ENCODE data around the gene POLR3H.
"Not testable (repeated sequence)": the region's sequence is repeated elsewhere in the genome, so short reads cannot be mapped to it uniquely, and the experiment has no call there.

Gene POLR3H

DNA sequence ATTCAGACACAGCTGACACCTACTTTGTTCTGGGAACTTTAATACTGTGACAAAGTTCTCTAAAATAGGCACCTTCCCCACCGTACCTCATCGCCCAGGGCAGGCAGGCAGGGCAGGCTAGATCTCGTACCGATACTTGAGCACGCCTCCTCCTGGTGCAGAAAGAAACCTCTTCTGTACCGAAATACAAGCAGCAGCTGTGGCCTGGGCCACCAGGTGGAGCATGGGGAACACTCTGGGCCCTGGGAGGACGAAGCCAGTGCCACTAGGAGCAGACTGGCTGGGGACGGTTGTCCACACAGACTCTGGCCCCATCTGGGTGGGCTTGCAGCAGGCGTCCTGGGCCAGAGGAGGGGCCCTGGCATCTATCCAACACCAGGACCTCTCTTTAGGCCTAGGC, 32.6 kb upstream of the POLR3H start:
- peaks cover 4% of the 10 kb centered on the region for H3K36me3 ChIP-seq (ENCODE audit: control insufficient read depth, insufficient read depth, low read length)
- no peak overlapping the region for H3K9ac ChIP-seq (ENCODE audit: low read depth, low read length)
- no peaks in the 10 kb centered on the region for H3K4me1 ChIP-seq (ENCODE audit: control insufficient read depth, insufficient read depth, low read length)
- H3K9me3 ChIP-seq (ENCODE audit: control insufficient read depth, insufficient read depth, low read length), result no peaks in the 10 kb centered on the region
- H3K27me3 ChIP-seq (ENCODE audit: control insufficient read depth, insufficient read depth, low read length), result no peaks in the 10 kb centered on the region
- no peak overlapping the region for H3K4me3 ChIP-seq (ENCODE audit: low read depth, low read length)

DNA sequence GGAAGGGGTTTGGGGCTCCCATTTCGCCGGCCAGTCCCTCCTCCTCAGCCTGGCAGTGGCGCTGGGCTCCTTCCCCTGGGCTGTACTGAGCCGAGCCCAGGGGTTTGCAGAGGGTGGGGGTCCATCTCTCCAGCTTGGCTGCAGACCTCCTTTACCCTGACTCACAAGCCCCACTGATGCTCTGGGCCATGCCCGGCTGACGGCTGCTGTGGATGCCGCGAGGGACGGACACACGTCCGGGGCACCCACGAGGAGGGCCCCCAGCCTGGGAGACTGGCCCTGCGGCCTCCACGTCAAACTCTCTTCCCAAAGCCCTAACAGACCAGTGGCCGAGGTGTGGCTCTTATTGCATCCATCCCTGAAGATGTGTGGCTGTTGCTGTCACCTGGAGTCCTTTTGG, 31.3 kb upstream of the POLR3H start:
- Histone ChIP-seq H3K36me3 (ENCODE audit: control insufficient read depth, insufficient read depth, low read length) (peaks cover 4% of the 10 kb centered on the region), H3K4me3 (ENCODE audit: low read depth, low read length) (no peak overlapping the region), H3K27me3 (ENCODE audit: control insufficient read depth, insufficient read depth, low read length) (no peaks in the 10 kb centered on the region), H3K9me3 (ENCODE audit: control insufficient read depth, insufficient read depth, low read length) (no peaks in the 10 kb centered on the region), H3K4me1 (ENCODE audit: control insufficient read depth, insufficient read depth, low read length) (no peaks in the 10 kb centered on the region), H3K9ac (ENCODE audit: low read depth, low read length) (no peak overlapping the region)

DNA sequence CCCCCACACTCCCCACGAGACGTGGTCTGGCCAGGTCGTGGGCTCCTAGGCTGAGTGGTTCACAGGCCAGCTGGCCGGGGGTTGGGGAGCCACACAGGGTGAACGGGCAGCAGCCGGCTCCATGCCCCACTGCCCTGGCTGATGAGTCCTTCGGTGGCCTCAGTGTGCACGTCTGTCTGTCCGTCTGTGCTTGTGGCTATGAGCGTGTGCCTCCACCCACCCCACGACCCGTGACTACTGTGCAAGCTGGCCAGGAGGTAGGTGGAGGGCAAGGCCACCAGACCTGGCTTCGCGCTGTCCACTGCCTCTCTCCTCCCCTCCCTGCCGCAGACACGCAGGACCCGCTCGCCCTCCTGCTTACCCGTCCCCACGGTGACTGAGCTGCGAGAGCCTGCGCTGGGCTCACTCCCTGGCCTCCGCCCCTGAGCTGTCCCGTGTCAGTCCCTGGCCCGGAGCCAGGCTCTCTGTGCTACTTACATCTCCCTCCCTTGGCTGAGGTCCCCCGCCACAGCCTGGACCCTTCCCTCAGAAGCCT, 30.6 kb upstream of the POLR3H start:
- H3K36me3 ChIP-seq (ENCODE audit: control insufficient read depth, insufficient read depth, low read length), result peaks cover 3% of the 10 kb centered on the region
- no peak overlapping the region for H3K9ac ChIP-seq (ENCODE audit: low read depth, low read length)
- no peaks in the 10 kb centered on the region for H3K4me1 ChIP-seq (ENCODE audit: control insufficient read depth, insufficient read depth, low read length)
- no peaks in the 10 kb centered on the region for H3K9me3 ChIP-seq (ENCODE audit: control insufficient read depth, insufficient read depth, low read length)
- no peaks in the 10 kb centered on the region for H3K27me3 ChIP-seq (ENCODE audit: control insufficient read depth, insufficient read depth, low read length)
- no peak overlapping the region for H3K4me3 ChIP-seq (ENCODE audit: low read depth, low read length)

DNA sequence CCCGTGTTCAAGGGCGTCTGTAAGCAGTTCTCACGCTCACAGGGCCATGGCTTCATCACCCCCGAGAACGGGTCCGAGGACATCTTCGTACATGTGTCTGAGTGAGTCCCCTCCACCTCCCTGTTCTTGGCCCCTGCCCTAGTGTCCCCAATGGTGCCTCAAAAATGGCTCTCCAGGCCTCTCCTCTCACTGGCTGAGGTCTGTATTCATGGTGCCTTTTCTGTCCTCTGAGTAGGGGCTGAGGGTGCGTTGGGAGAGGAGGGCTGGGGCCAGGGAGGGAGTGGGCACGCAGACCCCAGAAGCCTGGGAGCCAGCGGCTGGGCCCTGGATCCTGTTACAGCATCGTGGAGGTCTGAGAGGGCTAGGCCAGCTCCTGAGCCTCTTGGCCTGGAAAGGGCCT, 29.4 kb upstream of the POLR3H start:
- no peaks in the 10 kb centered on the region for H3K9me3 ChIP-seq (ENCODE audit: control insufficient read depth, insufficient read depth, low read length)
- no peak overlapping the region for H3K4me3 ChIP-seq (ENCODE audit: low read depth, low read length)
- no peaks in the 10 kb centered on the region for H3K4me1 ChIP-seq (ENCODE audit: control insufficient read depth, insufficient read depth, low read length)
- no peaks in the 10 kb centered on the region for H3K27me3 ChIP-seq (ENCODE audit: control insufficient read depth, insufficient read depth, low read length)
- H3K9ac ChIP-seq (ENCODE audit: low read depth, low read length), result no peak overlapping the region
- peaks cover under 1% of the 10 kb centered on the region for H3K36me3 ChIP-seq (ENCODE audit: control insufficient read depth, insufficient read depth, low read length)

DNA sequence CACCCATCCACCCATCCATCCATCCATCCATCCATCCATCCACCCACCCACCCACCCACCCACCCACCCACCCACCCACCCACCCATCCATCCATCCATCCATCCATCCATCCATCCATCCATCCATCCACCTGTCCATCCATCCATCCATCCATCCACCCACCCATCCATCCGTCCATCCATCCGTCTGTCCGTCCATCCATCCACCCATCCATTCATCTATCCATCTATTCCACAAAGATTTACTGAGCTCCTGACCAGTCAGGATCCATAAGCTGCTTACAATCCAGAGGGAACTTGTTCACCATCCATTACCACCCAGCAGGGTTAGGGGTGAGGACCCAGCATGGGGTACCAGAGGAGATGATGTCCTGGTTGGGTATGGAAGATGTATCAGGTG, 28.0 kb upstream of the POLR3H start:
- not testable (repeated sequence) for H3K36me3 ChIP-seq (ENCODE audit: control insufficient read depth, insufficient read depth, low read length); H3K27me3 ChIP-seq (ENCODE audit: control insufficient read depth, insufficient read depth, low read length); H3K4me3 ChIP-seq (ENCODE audit: low read depth, low read length); H3K9me3 ChIP-seq (ENCODE audit: control insufficient read depth, insufficient read depth, low read length); H3K4me1 ChIP-seq (ENCODE audit: control insufficient read depth, insufficient read depth, low read length); H3K9ac ChIP-seq (ENCODE audit: low read depth, low read length)

DNA sequence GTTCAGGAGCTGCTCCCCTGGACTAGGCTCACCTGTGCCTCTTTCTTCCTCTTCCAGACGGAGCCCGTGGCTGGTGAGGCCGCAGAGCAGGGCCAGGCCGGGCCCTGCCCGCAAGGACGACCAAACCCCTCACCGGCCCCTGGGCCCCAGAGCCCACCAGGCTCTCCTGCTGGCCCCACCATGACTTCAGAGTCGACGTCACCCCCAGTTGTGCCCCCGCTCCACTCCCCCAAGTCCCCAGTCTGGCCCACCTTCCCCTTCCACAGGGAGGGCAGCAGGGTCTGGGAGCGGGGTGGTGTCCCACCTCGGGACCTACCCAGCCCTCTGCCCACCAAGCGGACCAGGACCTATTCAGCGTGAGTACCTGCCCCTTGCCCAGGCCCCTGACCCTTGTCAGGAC, 27.5 kb upstream of the POLR3H start:
- no peaks in the 10 kb centered on the region for H3K27me3 ChIP-seq (ENCODE audit: control insufficient read depth, insufficient read depth, low read length)
- no peak overlapping the region for H3K9ac ChIP-seq (ENCODE audit: low read depth, low read length)
- H3K4me1 ChIP-seq (ENCODE audit: control insufficient read depth, insufficient read depth, low read length), result no peaks in the 10 kb centered on the region
- no peaks in the 10 kb centered on the region for H3K9me3 ChIP-seq (ENCODE audit: control insufficient read depth, insufficient read depth, low read length)
- no peak overlapping the region for H3K4me3 ChIP-seq (ENCODE audit: low read depth, low read length)
- no peaks in the 10 kb centered on the region for H3K36me3 ChIP-seq (ENCODE audit: control insufficient read depth, insufficient read depth, low read length)

DNA sequence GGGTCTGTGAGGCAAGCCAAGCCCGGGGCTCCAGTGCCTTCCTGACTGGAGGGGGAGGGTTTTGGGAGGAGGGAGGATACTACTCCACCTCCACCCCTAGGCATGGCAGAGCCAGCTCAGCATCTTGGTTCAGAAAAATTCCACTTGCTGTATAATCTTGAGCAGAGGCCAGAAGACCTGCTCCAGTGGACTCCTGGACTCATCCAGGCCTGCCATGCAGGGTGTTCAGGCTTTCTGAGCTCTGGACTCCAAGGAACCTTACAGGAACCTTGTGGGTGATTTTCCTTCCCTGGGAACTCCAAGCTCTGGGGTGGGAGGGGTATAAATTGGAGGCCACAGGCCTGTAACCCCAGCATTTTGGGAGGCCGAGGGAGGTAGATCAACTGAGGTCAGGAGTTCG, 26.0 kb upstream of the POLR3H start:
- H3K27me3 ChIP-seq (ENCODE audit: control insufficient read depth, insufficient read depth, low read length), result no peaks in the 10 kb centered on the region
- no peak overlapping the region for H3K4me3 ChIP-seq (ENCODE audit: low read depth, low read length)
- no peaks in the 10 kb centered on the region for H3K9me3 ChIP-seq (ENCODE audit: control insufficient read depth, insufficient read depth, low read length)

DNA sequence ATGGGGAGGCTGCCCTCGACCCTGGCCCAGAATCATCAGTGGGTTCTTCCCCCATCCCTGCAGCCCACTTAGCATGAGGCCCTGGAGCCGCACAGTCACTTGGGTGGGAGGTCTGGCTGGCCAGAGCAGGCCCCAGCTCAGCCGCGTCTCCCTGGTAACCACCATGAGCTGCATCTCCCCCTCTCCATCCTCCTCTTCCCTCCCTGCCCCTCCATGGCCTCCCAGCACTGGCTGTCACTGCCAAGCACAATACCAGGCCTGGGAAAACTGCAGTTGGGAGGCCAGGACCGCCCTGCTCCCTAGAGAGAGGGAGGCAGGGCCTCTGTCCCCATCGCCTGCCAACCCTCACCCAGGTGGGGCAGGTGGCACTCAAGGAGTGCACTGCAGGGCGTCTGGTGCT, 24.5 kb upstream of the POLR3H start:
- no peak overlapping the region for H3K9ac ChIP-seq (ENCODE audit: low read depth, low read length)
- H3K4me1 ChIP-seq (ENCODE audit: control insufficient read depth, insufficient read depth, low read length), result no peaks in the 10 kb centered on the region
- H3K36me3 ChIP-seq (ENCODE audit: control insufficient read depth, insufficient read depth, low read length), result no peaks in the 10 kb centered on the region
- no peaks in the 10 kb centered on the region for H3K27me3 ChIP-seq (ENCODE audit: control insufficient read depth, insufficient read depth, low read length)
- no peaks in the 10 kb centered on the region for H3K9me3 ChIP-seq (ENCODE audit: control insufficient read depth, insufficient read depth, low read length)
- no peak overlapping the region for H3K4me3 ChIP-seq (ENCODE audit: low read depth, low read length)

More for the DNA sequence above, 26.0 kb upstream of the POLR3H start:
- H3K36me3 ChIP-seq (ENCODE audit: control insufficient read depth, insufficient read depth, low read length), result no peaks in the 10 kb centered on the region
- H3K4me1 ChIP-seq (ENCODE audit: control insufficient read depth, insufficient read depth, low read length), result no peaks in the 10 kb centered on the region
- H3K9ac ChIP-seq (ENCODE audit: low read depth, low read length), result no peak overlapping the region

DNA sequence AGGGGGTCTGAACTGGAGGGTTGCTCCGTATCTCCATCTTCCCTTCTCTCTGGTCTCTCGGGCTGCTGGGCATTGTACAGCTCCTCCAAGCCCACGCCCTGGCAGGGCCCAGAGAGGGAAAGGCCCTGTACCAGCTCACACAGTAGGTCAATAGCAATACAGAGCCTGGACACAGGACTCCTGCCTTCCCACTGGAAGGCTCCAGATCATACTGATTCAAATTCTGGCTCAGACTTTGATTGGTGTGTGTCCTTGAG, 23.2 kb upstream of the POLR3H start:
- no peaks in the 10 kb centered on the region for H3K36me3 ChIP-seq (ENCODE audit: control insufficient read depth, insufficient read depth, low read length)
- H3K4me1 ChIP-seq (ENCODE audit: control insufficient read depth, insufficient read depth, low read length), result peaks cover 8% of the 10 kb centered on the region
- no peak overlapping the region for H3K4me3 ChIP-seq (ENCODE audit: low read depth, low read length)
- H3K9ac ChIP-seq (ENCODE audit: low read depth, low read length), result no peak overlapping the region
- no peaks in the 10 kb centered on the region for H3K9me3 ChIP-seq (ENCODE audit: control insufficient read depth, insufficient read depth, low read length)
- H3K27me3 ChIP-seq (ENCODE audit: control insufficient read depth, insufficient read depth, low read length), result no peaks in the 10 kb centered on the region

DNA sequence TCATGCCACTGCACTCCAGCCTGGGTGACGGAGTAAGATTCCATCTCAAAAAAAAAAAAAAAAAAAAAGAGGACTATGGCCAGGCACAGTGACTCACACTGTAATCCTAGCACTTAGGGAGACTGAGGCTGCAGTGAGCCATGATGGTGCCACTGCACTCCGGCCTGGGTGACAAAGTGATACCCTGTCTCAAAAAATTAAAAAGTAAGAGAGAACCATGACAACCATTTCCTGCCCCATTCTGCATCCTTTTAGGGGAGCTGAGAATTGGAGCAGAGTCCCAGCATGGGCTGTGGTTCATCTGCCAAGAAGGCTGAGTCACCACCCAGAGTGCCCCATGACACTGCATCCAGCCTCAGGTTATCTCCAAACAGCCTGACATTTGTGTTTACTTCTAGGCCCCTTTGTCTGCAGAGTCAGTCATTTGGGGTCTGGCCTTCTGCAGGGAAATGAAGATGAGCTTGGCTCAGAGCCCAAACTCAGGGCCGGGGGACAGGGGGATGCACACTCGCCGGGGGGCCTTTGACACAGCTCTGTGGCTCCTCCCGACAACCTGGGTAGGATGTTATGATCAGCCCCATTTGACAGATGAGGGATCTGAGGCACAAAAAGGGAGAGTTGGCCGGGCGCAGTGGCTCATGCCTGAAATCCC, 21.3 kb upstream of the POLR3H start:
- Histone ChIP-seq H3K9me3 (ENCODE audit: control insufficient read depth, insufficient read depth, low read length) (no peaks in the 10 kb centered on the region), H3K9ac (ENCODE audit: low read depth, low read length) (no peak overlapping the region), H3K36me3 (ENCODE audit: control insufficient read depth, insufficient read depth, low read length) (no peaks in the 10 kb centered on the region), H3K4me1 (ENCODE audit: control insufficient read depth, insufficient read depth, low read length) (peaks cover 10% of the 10 kb centered on the region), H3K4me3 (ENCODE audit: low read depth, low read length) (no peak overlapping the region), H3K27me3 (ENCODE audit: control insufficient read depth, insufficient read depth, low read length) (no peaks in the 10 kb centered on the region)

DNA sequence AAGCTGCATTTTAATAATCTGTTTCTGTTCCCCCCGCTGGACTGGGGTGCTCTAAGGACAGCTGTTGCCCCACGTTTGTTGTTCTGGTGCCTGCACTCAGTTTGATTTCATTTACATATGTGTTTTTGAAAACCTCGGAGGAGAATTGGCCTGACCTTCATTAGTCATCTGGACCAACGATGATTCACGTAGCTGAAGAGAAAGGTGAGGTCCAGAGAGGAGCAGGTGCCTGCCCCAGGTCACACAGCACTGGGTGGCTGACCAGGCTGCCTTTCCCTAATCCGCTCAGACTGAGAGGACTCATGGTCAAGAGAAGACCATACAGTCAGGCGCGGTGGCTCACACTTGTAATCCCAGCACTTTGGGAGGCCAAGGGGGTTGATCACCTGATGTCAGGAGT, 20.3 kb upstream of the POLR3H start:
- no peak overlapping the region for H3K4me3 ChIP-seq (ENCODE audit: low read depth, low read length)
- H3K4me1 ChIP-seq (ENCODE audit: control insufficient read depth, insufficient read depth, low read length), result peaks cover 10% of the 10 kb centered on the region
- no peaks in the 10 kb centered on the region for H3K9me3 ChIP-seq (ENCODE audit: control insufficient read depth, insufficient read depth, low read length)
- H3K27me3 ChIP-seq (ENCODE audit: control insufficient read depth, insufficient read depth, low read length), result no peaks in the 10 kb centered on the region
- no peak overlapping the region for H3K9ac ChIP-seq (ENCODE audit: low read depth, low read length)
- no peaks in the 10 kb centered on the region for H3K36me3 ChIP-seq (ENCODE audit: control insufficient read depth, insufficient read depth, low read length)

DNA sequence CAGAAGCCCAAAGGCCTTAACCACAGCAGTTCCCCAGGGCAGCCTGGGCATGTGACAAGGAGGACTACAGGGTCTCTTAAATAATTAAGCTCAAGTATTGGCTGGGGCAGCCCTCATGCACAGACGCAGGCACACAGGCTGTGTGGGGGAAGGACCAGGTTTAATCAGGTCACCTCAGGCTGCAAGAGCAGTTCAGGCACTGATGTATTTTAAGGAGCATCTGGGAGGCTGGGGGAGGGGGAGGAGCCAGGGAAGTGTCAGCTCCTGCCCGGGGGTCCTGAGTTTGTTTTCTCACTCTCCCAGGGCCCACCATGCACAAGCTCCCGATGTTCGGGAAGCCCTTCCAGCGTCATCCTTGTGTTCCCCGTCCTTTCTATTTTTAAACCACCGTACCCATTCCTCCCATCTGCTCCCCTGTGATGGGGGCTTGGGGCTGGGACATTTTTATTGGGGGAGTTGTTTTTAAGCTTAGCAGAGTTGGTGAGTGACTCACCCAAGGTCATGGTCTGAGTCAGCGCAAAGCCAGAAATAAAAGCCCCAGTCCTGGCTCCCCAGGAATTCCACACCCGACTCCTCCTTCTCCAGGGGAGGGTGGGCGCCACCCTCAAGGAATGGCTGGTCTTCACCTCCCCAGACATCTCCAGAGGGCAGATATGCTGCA, 18.9 kb upstream of the POLR3H start:
- H3K36me3 ChIP-seq (ENCODE audit: control insufficient read depth, insufficient read depth, low read length), result no peaks in the 10 kb centered on the region
- no peak overlapping the region for H3K4me3 ChIP-seq (ENCODE audit: low read depth, low read length)

More for the DNA sequence above, 18.9 kb upstream of the POLR3H start:
- Histone ChIP-seq H3K27me3 (ENCODE audit: control insufficient read depth, insufficient read depth, low read length) (no peaks in the 10 kb centered on the region), H3K9me3 (ENCODE audit: control insufficient read depth, insufficient read depth, low read length) (no peaks in the 10 kb centered on the region), H3K4me1 (ENCODE audit: control insufficient read depth, insufficient read depth, low read length) (peaks cover 10% of the 10 kb centered on the region), H3K9ac (ENCODE audit: low read depth, low read length) (no peak overlapping the region)

Data from iPS-15b (cell line).